Endothelial cell (in vitro differentiated cells): ENCODE data around the gene HHAT. TPM values are rescaled to one million over a fixed set of nuclear protein-coding genes. Genes with fewer than 3 reads are reported as not detected.

ENCODE experiments used
- DNase-seq: peaks from one replicate; pipeline ENCODE4 v3.0.0; 2021; ENCODE audit warnings: low spot score
- H3K27ac Mint-ChIP-seq: one replicate; pipeline ENCODE4 v1.8.0; 2021; ENCODE audit warnings: mixed read lengths, inconsistent platforms; ENCODE audit not compliant: unreplicated experiment
- H3K27me3 Mint-ChIP-seq: one replicate; pipeline ENCODE4 v1.8.0; 2021; ENCODE audit warnings: mild to moderate bottlenecking, moderate library complexity, mixed read lengths, inconsistent platforms; ENCODE audit not compliant: unreplicated experiment
- H3K36me3 Mint-ChIP-seq: one replicate; pipeline ENCODE4 v1.8.0; 2021; ENCODE audit warnings: mild to moderate bottlenecking, low read depth, mixed read lengths, inconsistent platforms; ENCODE audit not compliant: unreplicated experiment
- H3K4me1 Mint-ChIP-seq: one replicate; pipeline ENCODE4 v1.8.0; 2021; ENCODE audit warnings: mild to moderate bottlenecking, mixed read lengths, inconsistent platforms; ENCODE audit not compliant: unreplicated experiment
- H3K4me3 Mint-ChIP-seq: one replicate; pipeline ENCODE4 v1.8.0; 2021; ENCODE audit warnings: mild to moderate bottlenecking, mixed read lengths, inconsistent platforms; ENCODE audit not compliant: unreplicated experiment
- H3K9me3 Mint-ChIP-seq: one replicate; pipeline ENCODE4 v1.8.0; 2021; ENCODE audit warnings: mixed read lengths, inconsistent platforms; ENCODE audit not compliant: unreplicated experiment
- CTCF ChIP-seq: fragments of 200-600 bp; sonication (generic); IDR thresholded peaks from one replicate; pipeline ENCODE4 v1.5.0; 2021; ENCODE audit warnings: antibody characterized with exemption; ENCODE audit not compliant: unreplicated experiment
- total RNA-seq: library from RNA; stranded (reverse); fragmentation: NEBNext Ultra II Directional; extraction: Animal tissue kit (Norgen Biotek cat#: 25700); gene quantifications from one replicate; pipeline ENCODE4 v1.2.1, GENCODE V29; 2021; ENCODE audit not compliant: unreplicated experiment

HHAT gene
- total RNA-seq, 1 donor from 2014 or later = 6.0 TPM

GRCh38 chr1:210625715-210626114, 297.0 kb downstream of the HHAT start:
- no peaks in the 10 kb centered on the region for H3K36me3 Mint-ChIP-seq
- no peaks in the 10 kb centered on the region for H3K4me1 Mint-ChIP-seq
- H3K9me3 Mint-ChIP-seq = no peaks in the 10 kb centered on the region
- H3K27ac Mint-ChIP-seq = no peak overlapping the region
- peaks cover 1% of the 10 kb centered on the region for H3K27me3 Mint-ChIP-seq
- TF ChIP-seq CTCF = no peak
- H3K4me3 Mint-ChIP-seq = no peak overlapping the region
- DNase-seq = no peak

- no peaks in the 10 kb centered on the region for H3K9me3 Mint-ChIP-seq
- H3K4me1 Mint-ChIP-seq = no peaks in the 10 kb centered on the region
- H3K36me3 Mint-ChIP-seq = no peaks in the 10 kb centered on the region
- no peak overlapping the region for H3K27ac Mint-ChIP-seq
- peaks cover 1% of the 10 kb centered on the region for H3K27me3 Mint-ChIP-seq
- no peak overlapping the region for H3K4me3 Mint-ChIP-seq
- no peak for TF ChIP-seq CTCF
- DNase-seq = no peak
Observed at GRCh38 chr1:210626341-210626740, 297.6 kb downstream of the HHAT start.

- H3K36me3 Mint-ChIP-seq = no peaks in the 10 kb centered on the region
- no peaks in the 10 kb centered on the region for H3K4me1 Mint-ChIP-seq
- no peak for DNase-seq
- no peak for TF ChIP-seq CTCF
- H3K27ac Mint-ChIP-seq = no peak overlapping the region
- no peaks in the 10 kb centered on the region for H3K9me3 Mint-ChIP-seq
- H3K27me3 Mint-ChIP-seq = no peaks in the 10 kb centered on the region
- no peak overlapping the region for H3K4me3 Mint-ChIP-seq
Observed at GRCh38 chr1:210627755-210628154, 299.1 kb downstream of the HHAT start.

GRCh38 chr1:210629276-210629675, 300.6 kb downstream of the HHAT start:
- TF ChIP-seq CTCF = no peak
- no peaks in the 10 kb centered on the region for H3K4me1 Mint-ChIP-seq
- DNase-seq = no peak
- H3K27ac Mint-ChIP-seq = no peak overlapping the region
- H3K36me3 Mint-ChIP-seq = no peaks in the 10 kb centered on the region
- no peaks in the 10 kb centered on the region for H3K27me3 Mint-ChIP-seq
- no peak overlapping the region for H3K4me3 Mint-ChIP-seq
- no peaks in the 10 kb centered on the region for H3K9me3 Mint-ChIP-seq

GRCh38 chr1:210631399-210631798, 302.7 kb downstream of the HHAT start:
- Mint-ChIP-seq H3K4me3 (no peak overlapping the region), H3K27ac (no peak overlapping the region), H3K36me3 (no peaks in the 10 kb centered on the region), H3K27me3 (no peaks in the 10 kb centered on the region), H3K9me3 (no peaks in the 10 kb centered on the region), H3K4me1 (no peaks in the 10 kb centered on the region)
- no peak for TF ChIP-seq CTCF
- DNase-seq = no peak
